ENCODE measurements around the gene KAZN. TPM values are rescaled to one million over a fixed set of nuclear protein-coding genes. Genes with fewer than 3 reads are reported as not detected.

The KAZN gene
- total RNA-seq, 1 experiment from 2014 or later: 2.4 TPM

DNA sequence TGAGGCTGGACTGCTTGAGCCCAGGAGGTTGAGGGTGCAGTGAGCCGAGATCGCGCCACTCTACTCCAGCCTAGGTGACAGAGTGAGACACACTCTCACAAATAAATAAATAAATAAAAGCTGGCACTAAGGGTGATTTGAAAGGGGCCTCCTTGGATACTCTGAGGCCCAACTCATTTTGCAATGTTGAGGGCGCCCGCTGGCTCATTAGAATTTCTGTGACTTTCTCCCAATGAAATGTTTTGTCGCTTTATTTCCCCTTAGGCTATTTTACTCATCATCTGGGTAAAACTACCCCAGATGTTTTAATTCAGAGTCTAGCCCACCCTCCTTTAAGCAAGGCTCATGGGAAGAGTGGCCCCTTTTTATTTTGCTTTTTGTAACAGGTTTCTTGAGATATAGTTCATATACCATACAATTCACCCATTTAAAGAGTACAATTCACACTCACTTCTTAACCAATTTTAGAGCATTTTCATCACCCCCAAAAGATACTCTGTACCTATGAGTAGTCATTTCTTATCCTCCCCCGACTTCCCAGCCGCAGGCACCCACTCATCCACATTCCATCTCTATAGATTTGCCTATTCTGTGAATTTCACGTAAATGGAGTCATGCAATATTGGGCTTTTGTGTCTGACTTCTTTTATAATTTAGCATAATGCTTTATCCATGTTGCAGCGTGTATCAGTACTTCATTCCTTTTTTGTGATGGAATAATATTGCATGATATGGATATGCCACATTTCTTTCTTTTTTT, 259.1 kb downstream of the KAZN start:
- H3K27me3 Mint-ChIP-seq (ENCODE audit: insufficient read depth, unreplicated experiment): peaks cover 13% of the 10 kb centered on the region
- POLR2A ChIA-PET: no interaction called here
- H3K4me1 Mint-ChIP-seq (ENCODE audit: low read depth, unreplicated experiment): no peaks in the 10 kb centered on the region
- Histone ChIP-seq H3K4me3 (ENCODE audit: low read depth, low read length) (no peak overlapping the region), H3K27me3 (replicated peaks; ENCODE audit: control insufficient read depth, insufficient read depth, low read length) (no peaks in the 10 kb centered on the region), H3K4me1 (peaks cover 4% of the 10 kb centered on the region; the same call in 1 of the 2 replicates), H3K36me3 (ENCODE audit: control insufficient read depth, insufficient read depth, low read length) (no peaks in the 10 kb centered on the region), H3K9me3 (no peaks in the 10 kb centered on the region)
- DNase-seq: no peak
- CTCF ChIA-PET: no interaction called here
- H3K36me3 Mint-ChIP-seq (ENCODE audit: insufficient read depth, unreplicated experiment): no peaks in the 10 kb centered on the region
- intact Hi-C loops (cut with micrococcal nuclease; ENCODE audit: unreplicated experiment): no loop called here
- TF ChIP-seq, protein P1, sequence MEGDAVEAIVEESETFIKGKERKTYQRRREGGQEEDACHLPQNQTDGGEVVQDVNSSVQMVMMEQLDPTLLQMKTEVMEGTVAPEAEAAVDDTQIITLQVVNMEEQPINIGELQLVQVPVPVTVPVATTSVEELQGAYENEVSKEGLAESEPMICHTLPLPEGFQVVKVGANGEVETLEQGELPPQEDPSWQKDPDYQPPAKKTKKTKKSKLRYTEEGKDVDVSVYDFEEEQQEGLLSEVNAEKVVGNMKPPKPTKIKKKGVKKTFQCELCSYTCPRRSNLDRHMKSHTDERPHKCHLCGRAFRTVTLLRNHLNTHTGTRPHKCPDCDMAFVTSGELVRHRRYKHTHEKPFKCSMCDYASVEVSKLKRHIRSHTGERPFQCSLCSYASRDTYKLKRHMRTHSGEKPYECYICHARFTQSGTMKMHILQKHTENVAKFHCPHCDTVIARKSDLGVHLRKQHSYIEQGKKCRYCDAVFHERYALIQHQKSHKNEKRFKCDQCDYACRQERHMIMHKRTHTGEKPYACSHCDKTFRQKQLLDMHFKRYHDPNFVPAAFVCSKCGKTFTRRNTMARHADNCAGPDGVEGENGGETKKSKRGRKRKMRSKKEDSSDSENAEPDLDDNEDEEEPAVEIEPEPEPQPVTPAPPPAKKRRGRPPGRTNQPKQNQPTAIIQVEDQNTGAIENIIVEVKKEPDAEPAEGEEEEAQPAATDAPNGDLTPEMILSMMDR (IDR thresholded peaks at IDR 0.05; ENCODE audit: insufficient read depth in 1 of 2, low read depth in 1 of 2, low read length in 1 of 2, severe bottlenecking in 1 of 2, unreplicated experiment in 1 of 2): no peak
- BruUV-seq (replicated peaks): no TSS peak
- no peak overlapping the region for H3K27ac Mint-ChIP-seq (ENCODE audit: unreplicated experiment)
- H3K9me3 Mint-ChIP-seq (ENCODE audit: unreplicated experiment): no peaks in the 10 kb centered on the region
- H3K4me3 Mint-ChIP-seq (ENCODE audit: unreplicated experiment): no peak overlapping the region

DNA sequence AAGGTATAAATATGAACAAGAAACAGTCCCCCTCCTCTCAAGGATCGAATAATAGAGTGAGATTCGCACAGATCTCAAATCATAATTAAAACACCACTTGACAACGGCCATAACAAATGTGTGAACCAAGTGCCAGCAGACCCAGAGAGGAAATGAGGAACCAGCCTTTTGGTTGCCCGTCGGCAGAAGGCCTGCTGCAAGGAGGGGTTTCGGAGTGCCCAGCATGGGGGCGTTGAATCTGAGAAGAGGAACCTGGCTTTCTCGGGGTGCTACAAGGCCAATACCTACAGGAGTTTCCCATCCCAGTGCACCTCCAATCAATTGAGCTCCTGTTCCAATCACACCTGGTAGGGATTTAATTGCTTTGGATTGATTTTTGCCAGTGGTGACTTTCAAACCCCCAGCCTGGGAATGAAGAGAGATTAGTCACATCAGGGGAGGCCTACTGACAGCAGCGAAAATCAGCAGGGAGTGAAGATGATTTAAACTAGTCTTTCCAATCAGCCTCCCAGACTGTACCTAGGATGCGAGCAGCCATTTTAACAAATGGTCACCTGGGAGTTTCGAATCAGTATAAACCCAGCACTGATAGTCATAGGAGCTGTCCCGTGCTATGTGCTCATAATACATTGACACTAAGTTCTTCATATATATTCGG, 263.8 kb downstream of the KAZN start:
- no peak overlapping the region for H3K4me3 ChIP-seq (ENCODE audit: low read depth, low read length)
- no peak for DNase-seq
- TF ChIP-seq, protein P1 (IDR thresholded peaks at IDR 0.05; ENCODE audit: insufficient read depth in 1 of 2, low read depth in 1 of 2, low read length in 1 of 2, severe bottlenecking in 1 of 2, unreplicated experiment in 1 of 2): no peak
- Mint-ChIP-seq H3K27me3 (ENCODE audit: insufficient read depth, unreplicated experiment) (peaks cover 14% of the 10 kb centered on the region), H3K27ac (ENCODE audit: unreplicated experiment) (no peak overlapping the region), H3K4me3 (ENCODE audit: unreplicated experiment) (no peak overlapping the region), H3K36me3 (ENCODE audit: insufficient read depth, unreplicated experiment) (no peaks in the 10 kb centered on the region), H3K4me1 (ENCODE audit: low read depth, unreplicated experiment) (no peaks in the 10 kb centered on the region), H3K9me3 (ENCODE audit: unreplicated experiment) (no peaks in the 10 kb centered on the region)
- BruUV-seq (replicated peaks): no TSS peak
- no peaks in the 10 kb centered on the region for H3K4me1 ChIP-seq
- H3K27me3 ChIP-seq (replicated peaks; ENCODE audit: control insufficient read depth, insufficient read depth, low read length): no peaks in the 10 kb centered on the region
- intact Hi-C loops (cut with micrococcal nuclease; ENCODE audit: unreplicated experiment): no loop called here
- ChIA-PET POLR2A (no interaction called here), CTCF (no interaction called here)
- no peaks in the 10 kb centered on the region for H3K36me3 ChIP-seq (ENCODE audit: control insufficient read depth, insufficient read depth, low read length)
- H3K9me3 ChIP-seq: no peaks in the 10 kb centered on the region

DNA sequence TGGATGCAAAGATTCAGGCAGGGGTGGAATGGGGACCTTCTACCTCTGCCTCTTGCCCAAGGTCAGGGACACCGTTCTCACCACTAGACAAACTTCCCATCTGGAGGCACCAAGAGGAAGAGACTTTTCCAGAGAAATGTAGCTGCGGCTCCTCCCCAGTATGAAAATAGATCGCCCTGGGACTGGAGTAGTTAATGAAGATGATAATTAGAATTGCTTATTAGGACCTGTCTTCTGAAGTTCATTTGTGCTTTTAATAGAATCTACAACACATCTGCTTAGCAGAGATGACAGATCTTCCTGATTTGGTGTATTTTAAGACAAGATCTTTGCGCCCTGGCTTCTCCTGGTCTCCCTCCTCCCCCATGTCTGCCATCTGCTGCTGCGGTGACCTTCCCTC, 266.6 kb downstream of the KAZN start:
- DNase-seq: no peak
- Mint-ChIP-seq H3K4me1 (ENCODE audit: low read depth, unreplicated experiment) (no peaks in the 10 kb centered on the region), H3K27me3 (ENCODE audit: insufficient read depth, unreplicated experiment) (peaks cover 8% of the 10 kb centered on the region), H3K9me3 (ENCODE audit: unreplicated experiment) (no peaks in the 10 kb centered on the region), H3K4me3 (ENCODE audit: unreplicated experiment) (no peak overlapping the region), H3K27ac (ENCODE audit: unreplicated experiment) (no peak overlapping the region), H3K36me3 (ENCODE audit: insufficient read depth, unreplicated experiment) (no peaks in the 10 kb centered on the region)
- no peaks in the 10 kb centered on the region for H3K27me3 ChIP-seq (replicated peaks; ENCODE audit: control insufficient read depth, insufficient read depth, low read length)
- H3K4me1 ChIP-seq: no peaks in the 10 kb centered on the region
- intact Hi-C loops (cut with micrococcal nuclease; ENCODE audit: unreplicated experiment): no loop called here
- no TSS peak for BruUV-seq (replicated peaks)
- no peaks in the 10 kb centered on the region for H3K9me3 ChIP-seq
- TF ChIP-seq, protein P1 (IDR thresholded peaks at IDR 0.05; ENCODE audit: insufficient read depth in 1 of 2, low read depth in 1 of 2, low read length in 1 of 2, severe bottlenecking in 1 of 2, unreplicated experiment in 1 of 2): no peak
- ChIA-PET POLR2A (no interaction called here), CTCF (no interaction called here)
- no peaks in the 10 kb centered on the region for H3K36me3 ChIP-seq (ENCODE audit: control insufficient read depth, insufficient read depth, low read length)
- no peak overlapping the region for H3K4me3 ChIP-seq (ENCODE audit: low read depth, low read length)

Data from Caco-2 (cell line).